Muscle of leg (tissue), 11 donors: Measurements from ENCODE around the gene NBPF6. TPM values are rescaled to one million over a fixed set of nuclear protein-coding genes. Genes with fewer than 3 reads are reported as not detected.
"Not testable (repeated sequence)": the region's sequence is repeated elsewhere in the genome, so short reads cannot be mapped to it uniquely, and the experiment has no call there.

Experiments used
- DNase-seq: peaks from one replicate; pipeline ENCODE4 v3.0.0; 2013
- H3K27ac ChIP-seq: one replicate; pipeline ENCODE4 v1.5.1; 2013; ENCODE audit warnings: mild to moderate bottlenecking, low read length, control low read depth
- H3K27me3 ChIP-seq: one replicate; pipeline ENCODE4 v1.6.1; 2013; ENCODE audit warnings: low read length; ENCODE audit not compliant: control insufficient read depth, insufficient read depth
- H3K36me3 ChIP-seq: one replicate; pipeline ENCODE4 v1.6.1; 2013; ENCODE audit warnings: low read length; ENCODE audit not compliant: control insufficient read depth, insufficient read depth
- H3K4me1 ChIP-seq: one replicate; pipeline ENCODE4 v1.6.1; 2013; ENCODE audit warnings: low read length; ENCODE audit not compliant: control insufficient read depth, insufficient read depth
- H3K4me3 ChIP-seq: one replicate; pipeline ENCODE4 v1.5.1; 2013; ENCODE audit warnings: low read length, control low read depth
- H3K9me3 ChIP-seq: replicated peaks from 2 replicates; pipeline ENCODE4 v1.6.1; 2013; ENCODE audit warnings: low read depth, low read length; ENCODE audit not compliant: control insufficient read depth
- WGBS: methylation state at CpG from one replicate; pipeline ENCODE4 v1.1.5; 2013; ENCODE audit warnings: missing lambda C conversion rate; ENCODE audit not compliant: insufficient coverage; 5-methylcytosine and 5-hydroxymethylcytosine counted together
- polyA plus RNA-seq, 8 donors: library from polyadenylated mRNA; unstranded; fragments of 120-200 nt; gene quantifications; one replicate each; pipeline versions ENCODE4 v1.2.1 to v1.2.3, GENCODE V29; 2013; ENCODE audit warnings: inconsistent platforms in 1 of 8, low replicate concordance in 1 of 8; ENCODE audit not compliant: insufficient read length in 8 of 8, insufficient read depth in 1 of 8
- total RNA-seq: library from RNA; stranded (reverse); fragments of 120-200 nt; gene quantifications from one replicate; pipeline ENCODE4 v1.2.4, GENCODE V29; 2013

NBPF6 gene
- total and polyA plus RNA-seq, 9 donors = not detected

DNA sequence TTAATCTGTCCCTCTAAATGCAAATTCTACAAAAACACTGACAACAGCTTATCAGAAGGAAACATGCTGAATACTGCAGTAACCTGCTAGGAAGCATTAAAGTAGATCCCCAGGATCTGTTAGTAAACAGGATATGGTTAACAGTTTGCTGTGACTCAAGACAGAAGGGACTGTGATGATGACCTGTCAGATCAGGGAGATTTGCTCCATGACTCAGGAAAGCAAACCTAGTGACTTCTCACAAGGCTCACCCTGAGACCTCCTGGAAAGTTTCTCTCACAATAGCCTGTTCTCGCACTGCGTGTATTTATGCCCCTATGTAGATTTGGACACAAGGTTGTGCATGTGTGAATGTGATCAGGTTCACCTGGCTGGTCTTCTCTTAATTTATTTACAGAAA is 8.5 kb downstream of the NBPF6 start:
- H3K36me3 ChIP-seq, H3K4me1 ChIP-seq, H3K27ac ChIP-seq, H3K4me3 ChIP-seq, H3K9me3 ChIP-seq, DNase-seq, H3K27me3 ChIP-seq: not testable (repeated sequence)
- no CpG with 5 or more reads among the region's 2 CpGs for WGBS

DNA sequence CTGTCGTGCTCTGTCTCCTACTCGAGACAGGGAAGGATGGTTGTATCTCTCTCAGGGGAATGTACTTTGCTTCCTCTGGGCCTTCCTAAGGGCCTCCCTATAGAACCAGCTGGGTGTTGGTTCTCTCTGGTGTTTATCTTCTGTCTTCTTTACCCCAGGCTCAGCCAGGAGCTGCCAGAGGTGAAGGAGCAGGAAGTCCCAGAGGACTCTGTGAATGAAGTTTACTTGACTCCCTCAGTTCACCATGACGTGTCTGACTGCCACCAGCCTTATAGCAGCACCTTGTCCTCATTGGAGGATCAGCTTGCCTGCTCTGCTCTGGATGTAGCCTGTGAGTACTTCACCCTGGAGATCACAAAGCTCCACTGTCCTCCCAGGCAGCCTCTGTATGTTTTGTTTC is 11.6 kb downstream of the NBPF6 start:
- WGBS = no CpG with 5 or more reads among the region's 3 CpGs
- not testable (repeated sequence) for H3K36me3 ChIP-seq, H3K4me1 ChIP-seq, H3K9me3 ChIP-seq, H3K27me3 ChIP-seq, H3K27ac ChIP-seq, DNase-seq, H3K4me3 ChIP-seq

DNA sequence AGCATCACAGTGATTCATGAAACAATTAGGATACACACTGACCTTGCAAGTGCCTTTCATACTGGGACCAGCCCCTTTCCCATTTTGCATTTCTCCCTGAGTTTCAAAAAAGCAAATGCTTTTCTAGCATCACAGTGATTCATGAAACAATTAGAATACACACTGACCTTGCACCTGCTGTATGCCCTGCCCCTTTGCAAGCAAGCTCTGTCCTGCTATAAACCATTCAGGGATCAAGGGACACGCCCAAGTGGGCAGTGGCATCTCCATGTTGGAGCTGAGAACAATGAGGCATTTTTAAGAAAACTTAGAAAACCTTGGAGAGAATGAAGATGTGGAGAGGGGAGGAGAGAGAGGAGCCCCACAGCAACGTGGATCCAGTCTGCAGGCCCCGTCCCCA is 13.8 kb downstream of the NBPF6 start:
- WGBS = no CpG with 5 or more reads among the region's 3 CpGs
- H3K27me3 ChIP-seq, H3K9me3 ChIP-seq, H3K36me3 ChIP-seq, DNase-seq, H3K27ac ChIP-seq, H3K4me3 ChIP-seq, H3K4me1 ChIP-seq: not testable (repeated sequence)

DNA sequence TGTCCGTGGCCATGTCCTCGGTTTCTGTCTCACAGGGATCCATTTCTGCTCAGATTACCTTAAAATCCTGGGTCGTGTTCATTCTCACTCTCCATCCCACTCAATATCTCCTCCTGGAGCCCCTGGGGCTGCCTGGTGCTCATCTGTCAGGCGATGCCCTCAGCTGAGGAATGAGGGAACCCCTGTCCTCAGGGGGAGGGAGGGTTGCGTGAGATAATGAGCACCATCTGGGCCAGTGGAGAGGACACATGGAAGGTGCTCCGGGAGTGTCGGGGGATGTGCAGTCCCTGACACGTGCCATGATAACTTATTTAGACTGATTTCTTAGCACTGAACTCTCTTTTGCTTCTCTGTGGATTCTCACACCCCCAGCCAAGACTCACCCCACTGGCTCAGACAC is 16.0 kb downstream of the NBPF6 start:
- not testable (repeated sequence) for H3K36me3 ChIP-seq, H3K27ac ChIP-seq, H3K9me3 ChIP-seq, DNase-seq, H3K4me3 ChIP-seq, H3K27me3 ChIP-seq, H3K4me1 ChIP-seq
- WGBS = no CpG with 5 or more reads among the region's 8 CpGs

DNA sequence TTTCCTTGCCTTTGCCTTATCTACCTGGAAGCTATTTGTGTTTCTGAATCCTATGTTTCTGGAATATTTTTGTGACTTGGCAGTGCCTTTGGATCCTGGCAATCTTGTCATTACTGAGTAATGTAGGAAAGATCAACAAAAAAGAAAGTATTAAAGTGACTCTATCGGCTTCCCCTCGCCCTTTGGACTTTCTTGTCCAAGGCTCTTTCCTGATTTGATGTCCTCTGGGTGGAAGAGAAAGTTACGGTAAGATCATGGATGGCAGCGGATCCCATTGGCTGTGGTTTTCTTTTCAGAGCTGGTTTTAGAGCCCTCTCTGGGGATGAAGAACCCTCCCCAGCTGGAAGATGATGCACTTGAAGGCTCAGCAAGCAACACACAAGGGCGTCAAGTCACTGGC is 17.0 kb downstream of the NBPF6 start:
- not testable (repeated sequence) for H3K9me3 ChIP-seq, H3K36me3 ChIP-seq, DNase-seq, H3K27me3 ChIP-seq, H3K27ac ChIP-seq, H3K4me3 ChIP-seq, H3K4me1 ChIP-seq
- no CpG with 5 or more reads among the region's 5 CpGs for WGBS

DNA sequence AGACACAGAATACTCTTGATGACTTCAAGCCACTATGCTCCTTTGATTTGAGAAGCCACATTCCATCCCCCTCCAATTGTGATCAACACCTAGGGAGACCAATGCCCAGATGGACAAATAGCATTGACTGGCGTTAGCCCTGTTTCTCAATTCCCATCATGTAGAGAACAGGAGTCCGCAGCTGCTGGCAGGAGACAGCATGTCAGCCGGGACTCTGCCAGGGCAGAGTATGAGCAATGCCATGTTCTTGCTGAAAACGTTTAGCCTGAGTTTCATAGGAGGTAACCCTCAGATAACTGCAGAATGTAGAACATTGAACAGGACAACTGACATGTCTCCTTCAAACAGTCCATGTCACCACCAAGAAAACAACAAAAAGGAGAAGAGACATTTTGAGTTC is 20.6 kb downstream of the NBPF6 start:
- not testable (repeated sequence) for H3K9me3 ChIP-seq, H3K27me3 ChIP-seq, DNase-seq, H3K27ac ChIP-seq, H3K36me3 ChIP-seq, H3K4me3 ChIP-seq, H3K4me1 ChIP-seq
- WGBS = 100% methylated on average over 1 of the region's 4 CpGs

DNA sequence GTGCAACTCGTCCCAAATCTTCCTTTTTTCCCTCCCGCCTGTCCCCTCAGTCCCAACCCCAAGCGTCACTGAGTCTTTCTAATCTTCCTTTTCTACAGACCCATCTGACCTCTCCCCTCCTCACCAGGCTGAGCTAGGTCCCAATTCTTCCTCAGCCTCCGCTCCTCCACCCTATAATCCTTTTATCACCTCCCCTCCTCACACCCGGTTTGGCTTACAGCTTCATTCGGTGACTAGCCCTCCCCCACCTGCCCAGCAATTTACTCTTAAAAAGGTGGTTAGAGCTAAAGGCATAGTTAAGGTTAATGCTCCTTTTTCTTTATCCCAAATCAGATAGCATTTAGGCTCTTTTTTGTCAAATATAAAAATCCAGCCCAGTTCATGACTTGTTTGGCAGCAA is 24.4 kb downstream of the NBPF6 start:
- H3K4me3 ChIP-seq, H3K27me3 ChIP-seq, H3K27ac ChIP-seq, H3K36me3 ChIP-seq, DNase-seq, H3K4me1 ChIP-seq, H3K9me3 ChIP-seq: not testable (repeated sequence)
- 83% methylated on average over 1 of the region's 6 CpGs for WGBS

DNA sequence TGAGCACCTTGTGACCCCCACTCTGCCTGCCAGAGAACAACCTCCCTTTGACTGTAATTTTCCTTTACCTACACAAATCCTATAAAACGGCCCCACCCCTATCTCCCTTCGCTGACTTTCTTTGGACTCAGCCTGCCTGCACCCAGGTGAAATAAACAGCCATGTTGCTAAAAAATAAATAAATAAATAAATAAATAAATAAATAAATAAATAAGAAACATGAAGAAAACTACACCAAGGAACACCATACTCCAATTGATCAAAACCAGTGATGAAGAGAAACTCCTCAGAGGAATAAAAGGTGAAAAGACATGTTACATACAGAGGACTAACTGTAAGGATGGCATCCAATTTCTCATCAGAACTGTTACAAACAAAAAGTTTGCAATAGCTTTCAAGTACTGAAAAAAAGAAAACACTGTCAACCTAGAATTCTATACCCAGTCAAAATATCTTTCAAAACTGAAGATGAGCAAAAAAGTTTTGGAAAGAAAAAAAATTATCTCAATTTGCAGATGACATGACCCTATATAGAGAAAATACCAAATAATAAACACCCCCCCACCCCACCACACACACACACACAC is 28.4 kb downstream of the NBPF6 start:
- no peaks in the 10 kb centered on the region for H3K27me3 ChIP-seq
- no CpG with 5 or more reads among the region's 2 CpGs for WGBS
- peaks cover 4% of the 10 kb centered on the region for H3K9me3 ChIP-seq
- H3K4me1 ChIP-seq = no peaks in the 10 kb centered on the region
- H3K36me3 ChIP-seq = no peaks in the 10 kb centered on the region
- no peak overlapping the region for H3K4me3 ChIP-seq
- DNase-seq = no peak
- no peak overlapping the region for H3K27ac ChIP-seq

DNA sequence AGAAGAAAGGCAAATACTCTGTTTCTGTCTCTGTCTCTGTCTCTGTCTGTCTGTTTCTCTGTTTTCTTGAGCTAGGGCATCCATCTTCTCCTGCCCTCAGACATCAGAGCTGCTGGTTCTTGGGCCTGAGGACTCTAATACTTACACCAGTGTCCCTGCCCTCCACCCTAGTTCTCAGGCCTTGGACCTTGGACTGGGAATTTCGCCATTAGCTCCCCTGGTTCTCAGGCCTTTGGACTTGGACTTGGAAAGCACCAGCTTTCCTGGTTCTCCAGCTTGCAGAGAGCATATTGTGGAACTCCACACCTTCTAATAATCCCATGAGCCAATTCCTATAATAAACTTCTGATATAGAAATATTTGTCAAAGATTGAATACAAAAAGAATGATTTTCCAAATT is 32.6 kb downstream of the NBPF6 start:
- no peak for DNase-seq
- Histone ChIP-seq H3K4me1 (no peaks in the 10 kb centered on the region), H3K36me3 (no peaks in the 10 kb centered on the region)

DNA sequence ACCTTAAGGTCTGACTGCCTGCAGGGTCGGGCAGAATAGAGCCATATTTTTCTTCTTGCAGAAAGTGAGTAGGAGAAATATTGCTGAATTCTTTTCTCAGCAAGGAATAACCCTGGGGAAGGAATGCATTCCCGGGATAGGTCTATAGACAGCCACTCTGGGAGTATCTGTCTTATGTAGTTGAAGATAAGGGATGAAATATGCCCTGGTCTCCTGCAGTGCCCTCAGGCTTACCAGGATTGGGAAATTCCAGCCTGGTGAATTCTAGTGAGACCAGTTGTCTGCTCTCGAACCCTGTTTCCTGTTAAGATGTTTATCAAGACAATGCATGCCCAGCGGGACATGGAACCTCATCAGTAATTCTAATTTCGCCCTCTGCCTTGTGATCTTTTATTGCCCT is 35.8 kb downstream of the NBPF6 start:
- H3K36me3 ChIP-seq, H3K27me3 ChIP-seq, DNase-seq, H3K4me1 ChIP-seq, H3K27ac ChIP-seq, H3K9me3 ChIP-seq, H3K4me3 ChIP-seq: not testable (repeated sequence)
- 67% methylated on average over 1 of the region's 5 CpGs for WGBS

More for the DNA sequence above, 32.6 kb downstream of the NBPF6 start:
- no peak overlapping the region for H3K4me3 ChIP-seq
- WGBS = 50% methylated on average over 1 of the region's 1 CpG
- H3K9me3 ChIP-seq = peaks cover 4% of the 10 kb centered on the region
- H3K27me3 ChIP-seq = no peaks in the 10 kb centered on the region
- no peak overlapping the region for H3K27ac ChIP-seq

DNA sequence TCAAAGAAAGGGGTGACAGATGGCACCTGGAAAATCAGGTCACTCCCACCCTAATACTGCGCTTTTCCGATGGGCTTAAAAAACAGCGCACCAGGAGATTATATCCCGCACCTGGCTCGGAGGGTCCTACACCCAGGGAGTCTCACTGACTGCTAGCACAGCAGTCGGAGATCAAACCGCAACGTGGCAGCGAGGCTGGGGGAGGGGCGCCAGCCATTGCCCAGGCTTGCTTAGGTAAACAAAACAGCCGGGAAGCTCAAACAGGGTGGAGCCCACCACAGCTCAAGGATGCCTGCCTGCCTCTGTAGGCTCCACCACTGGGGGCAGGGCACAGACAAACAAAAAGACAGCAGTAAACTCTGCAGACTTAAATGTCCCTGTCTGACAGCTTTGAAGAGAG is 36.6 kb downstream of the NBPF6 start:
- not testable (repeated sequence) for H3K27ac ChIP-seq, H3K4me1 ChIP-seq, DNase-seq, H3K9me3 ChIP-seq, H3K36me3 ChIP-seq, H3K4me3 ChIP-seq, H3K27me3 ChIP-seq
- 95% methylated on average over 10 of the region's 11 CpGs for WGBS
